Measurements from ENCODE around the gene SPATA4.

The SPATA4 gene

GRCh38 chr4:176189891-176190795, 5.2 kb downstream of the SPATA4 start:
- no peak for DNase-seq

GRCh38 chr4:176188654-176189053, 6.7 kb downstream of the SPATA4 start:
- no peak for DNase-seq

- no peak for DNase-seq
These were observed 7.8 kb downstream of the SPATA4 start for GRCh38 chr4:176187624-176188023.

- DNase-seq = no peak
These were observed 8.6 kb downstream of the SPATA4 start for GRCh38 chr4:176186671-176187395.

GRCh38 chr4:176186067-176186466, 9.3 kb downstream of the SPATA4 start:
- no peak for DNase-seq

GRCh38 chr4:176185051-176185450, 10.3 kb downstream of the SPATA4 start:
- DNase-seq = no peak

- no peak for DNase-seq
These were observed 32.3 kb downstream of the SPATA4 start for GRCh38 chr4:176163041-176163440.

- DNase-seq = no peak
These were observed 38.7 kb downstream of the SPATA4 start for GRCh38 chr4:176156656-176157055.

- DNase-seq = no peak
These were observed 42.3 kb downstream of the SPATA4 start for GRCh38 chr4:176153124-176153523.

GRCh38 chr4:176150704-176151103, 44.7 kb downstream of the SPATA4 start:
- no peak for DNase-seq

- no peak for DNase-seq
These were observed 45.1 kb downstream of the SPATA4 start for GRCh38 chr4:176150356-176150682.

GRCh38 chr4:176149680-176150355, 45.6 kb downstream of the SPATA4 start:
- DNase-seq = no peak

GRCh38 chr4:176142253-176142652, 53.1 kb downstream of the SPATA4 start:
- DNase-seq = no peak

GRCh38 chr4:176139518-176139917, 55.9 kb downstream of the SPATA4 start:
- DNase-seq = no peak

GRCh38 chr4:176137631-176138030, 57.8 kb downstream of the SPATA4 start:
- DNase-seq = no peak

- DNase-seq = no peak
These were observed 60.7 kb downstream of the SPATA4 start for GRCh38 chr4:176134670-176135069.
